ENCODE measurements around the gene NKAIN1. TPM values are rescaled to one million over a fixed set of nuclear protein-coding genes. Genes with fewer than 3 reads are reported as not detected.

Gene NKAIN1
- total and polyA plus RNA-seq, 2 of the 13 experiments (the other 11 are each of a cell fraction or from before 2014, with no cell fraction given): 0.29 to 0.40 TPM

DNA sequence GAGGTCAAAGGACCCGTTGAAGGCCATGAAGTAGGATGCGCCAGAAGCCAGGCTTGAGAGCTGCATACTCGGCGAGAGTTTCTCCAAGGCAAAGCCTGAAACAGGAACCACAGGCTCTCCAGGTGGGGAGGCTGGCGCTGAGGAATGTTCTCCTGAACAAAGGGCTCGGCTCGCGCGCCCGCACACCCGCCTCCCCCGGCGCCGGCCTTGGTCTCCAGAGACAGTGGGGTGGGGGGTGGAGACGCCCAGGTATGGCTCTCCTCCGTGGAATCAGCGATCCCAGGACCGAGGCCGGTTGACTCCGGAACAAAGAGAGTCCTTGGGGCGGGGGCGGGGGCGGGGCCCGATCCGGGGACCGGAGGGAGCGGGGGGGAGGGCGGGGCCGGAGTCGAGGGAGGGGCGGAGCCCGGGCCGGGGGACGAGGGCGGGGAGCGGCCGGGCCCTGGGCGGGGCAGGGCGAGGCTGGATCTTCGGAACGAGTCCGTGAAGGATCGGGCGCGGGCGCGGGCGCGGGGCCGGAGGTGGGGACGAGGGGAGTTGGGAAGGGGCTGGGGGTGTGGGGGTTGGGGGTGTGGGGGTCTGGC, 85.0 kb downstream of the NKAIN1 start (continued):
- TF ChIP-seq YY1 (IDR thresholded peaks at IDR 0.05; ENCODE audit: insufficient read depth, insufficient replicate concordance, low read depth, low read length) (peak; percentile 43), SALL1 (CRISPR knock-in tag; IDR thresholded peaks at IDR 0.05) (peak; percentile 66; the same call in 1 of the 2 replicates), KLF13 (CRISPR knock-in tag; IDR thresholded peaks at IDR 0.05) (no peak), HNF4A (CRISPR knock-in tag; IDR thresholded peaks at IDR 0.05) (peak; percentile 59; the same call in 1 of the 2 replicates), ELF1 (CRISPR knock-in tag; IDR thresholded peaks at IDR 0.05) (peak; percentile 16; the same call in 1 of the 2 replicates), GATAD2A (CRISPR knock-in tag; IDR thresholded peaks at IDR 0.05) (peak; percentile 59), ZEB1 (IDR thresholded peaks at IDR 0.05; ENCODE audit: insufficient replicate concordance, low read depth) (peak; percentile 73), PHF8 (CRISPR knock-in tag; IDR thresholded peaks at IDR 0.05) (peak; percentile 41; the same call in 1 of the 2 replicates), MED8 (CRISPR knock-in tag; IDR thresholded peaks at IDR 0.05; ENCODE audit: insufficient replicate concordance) (no peak), ZNF292 (CRISPR knock-in tag; IDR thresholded peaks at IDR 0.05; ENCODE audit: borderline replicate concordance, low read depth) (peak; percentile 42; the same call in 1 of the 2 replicates), ELF3 (CRISPR knock-in tag; IDR thresholded peaks at IDR 0.05) (peak; percentile 32; the same call in 1 of the 2 replicates), MTA1 (CRISPR knock-in tag; IDR thresholded peaks at IDR 0.05; ENCODE audit: borderline replicate concordance) (0 out of 2 replicates have a peak, but pooled peaks have one; percentile 34), ZNF232 (CRISPR knock-in tag; IDR thresholded peaks at IDR 0.05; ENCODE audit: borderline replicate concordance) (no peak)
- TF ChIP-seq, protein P1, sequence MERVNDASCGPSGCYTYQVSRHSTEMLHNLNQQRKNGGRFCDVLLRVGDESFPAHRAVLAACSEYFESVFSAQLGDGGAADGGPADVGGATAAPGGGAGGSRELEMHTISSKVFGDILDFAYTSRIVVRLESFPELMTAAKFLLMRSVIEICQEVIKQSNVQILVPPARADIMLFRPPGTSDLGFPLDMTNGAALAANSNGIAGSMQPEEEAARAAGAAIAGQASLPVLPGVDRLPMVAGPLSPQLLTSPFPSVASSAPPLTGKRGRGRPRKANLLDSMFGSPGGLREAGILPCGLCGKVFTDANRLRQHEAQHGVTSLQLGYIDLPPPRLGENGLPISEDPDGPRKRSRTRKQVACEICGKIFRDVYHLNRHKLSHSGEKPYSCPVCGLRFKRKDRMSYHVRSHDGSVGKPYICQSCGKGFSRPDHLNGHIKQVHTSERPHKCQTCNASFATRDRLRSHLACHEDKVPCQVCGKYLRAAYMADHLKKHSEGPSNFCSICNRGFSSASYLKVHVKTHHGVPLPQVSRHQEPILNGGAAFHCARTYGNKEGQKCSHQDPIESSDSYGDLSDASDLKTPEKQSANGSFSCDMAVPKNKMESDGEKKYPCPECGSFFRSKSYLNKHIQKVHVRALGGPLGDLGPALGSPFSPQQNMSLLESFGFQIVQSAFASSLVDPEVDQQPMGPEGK (CRISPR knock-in tag; IDR thresholded peaks at IDR 0.05): peak; percentile 45; the same call in 1 of the 2 replicates
- TF ChIP-seq, protein P2, sequence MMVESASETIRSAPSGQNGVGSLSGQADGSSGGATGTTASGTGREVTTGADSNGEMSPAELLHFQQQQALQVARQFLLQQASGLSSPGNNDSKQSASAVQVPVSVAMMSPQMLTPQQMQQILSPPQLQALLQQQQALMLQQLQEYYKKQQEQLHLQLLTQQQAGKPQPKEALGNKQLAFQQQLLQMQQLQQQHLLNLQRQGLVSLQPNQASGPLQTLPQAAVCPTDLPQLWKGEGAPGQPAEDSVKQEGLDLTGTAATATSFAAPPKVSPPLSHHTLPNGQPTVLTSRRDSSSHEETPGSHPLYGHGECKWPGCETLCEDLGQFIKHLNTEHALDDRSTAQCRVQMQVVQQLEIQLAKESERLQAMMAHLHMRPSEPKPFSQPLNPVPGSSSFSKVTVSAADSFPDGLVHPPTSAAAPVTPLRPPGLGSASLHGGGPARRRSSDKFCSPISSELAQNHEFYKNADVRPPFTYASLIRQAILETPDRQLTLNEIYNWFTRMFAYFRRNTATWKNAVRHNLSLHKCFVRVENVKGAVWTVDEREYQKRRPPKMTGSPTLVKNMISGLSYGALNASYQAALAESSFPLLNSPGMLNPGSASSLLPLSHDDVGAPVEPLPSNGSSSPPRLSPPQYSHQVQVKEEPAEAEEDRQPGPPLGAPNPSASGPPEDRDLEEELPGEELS (CRISPR knock-in tag; IDR thresholded peaks at IDR 0.05): 0 out of 2 replicates have a peak, but pooled peaks have one; percentile 19
- TF ChIP-seq, protein P3, sequence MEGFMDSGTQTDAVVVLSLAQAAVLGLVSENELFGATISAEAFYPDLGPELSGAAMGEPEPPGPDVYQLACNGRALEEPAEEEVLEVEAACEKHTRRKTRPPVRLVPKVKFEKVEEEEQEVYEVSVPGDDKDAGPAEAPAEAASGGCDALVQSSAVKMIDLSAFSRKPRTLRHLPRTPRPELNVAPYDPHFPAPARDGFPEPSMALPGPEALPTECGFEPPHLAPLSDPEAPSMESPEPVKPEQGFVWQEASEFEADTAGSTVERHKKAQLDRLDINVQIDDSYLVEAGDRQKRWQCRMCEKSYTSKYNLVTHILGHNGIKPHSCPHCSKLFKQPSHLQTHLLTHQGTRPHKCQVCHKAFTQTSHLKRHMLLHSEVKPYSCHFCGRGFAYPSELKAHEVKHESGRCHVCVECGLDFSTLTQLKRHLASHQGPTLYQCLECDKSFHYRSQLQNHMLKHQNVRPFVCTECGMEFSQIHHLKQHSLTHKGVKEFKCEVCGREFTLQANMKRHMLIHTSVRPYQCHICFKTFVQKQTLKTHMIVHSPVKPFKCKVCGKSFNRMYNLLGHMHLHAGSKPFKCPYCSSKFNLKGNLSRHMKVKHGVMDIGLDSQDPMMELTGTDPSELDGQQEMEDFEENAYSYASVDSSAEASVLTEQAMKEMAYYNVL (CRISPR knock-in tag; IDR thresholded peaks at IDR 0.05; ENCODE audit: borderline replicate concordance): 0 out of 2 replicates have a peak, but pooled peaks have one; percentile 37
- TF ChIP-seq, protein P4, sequence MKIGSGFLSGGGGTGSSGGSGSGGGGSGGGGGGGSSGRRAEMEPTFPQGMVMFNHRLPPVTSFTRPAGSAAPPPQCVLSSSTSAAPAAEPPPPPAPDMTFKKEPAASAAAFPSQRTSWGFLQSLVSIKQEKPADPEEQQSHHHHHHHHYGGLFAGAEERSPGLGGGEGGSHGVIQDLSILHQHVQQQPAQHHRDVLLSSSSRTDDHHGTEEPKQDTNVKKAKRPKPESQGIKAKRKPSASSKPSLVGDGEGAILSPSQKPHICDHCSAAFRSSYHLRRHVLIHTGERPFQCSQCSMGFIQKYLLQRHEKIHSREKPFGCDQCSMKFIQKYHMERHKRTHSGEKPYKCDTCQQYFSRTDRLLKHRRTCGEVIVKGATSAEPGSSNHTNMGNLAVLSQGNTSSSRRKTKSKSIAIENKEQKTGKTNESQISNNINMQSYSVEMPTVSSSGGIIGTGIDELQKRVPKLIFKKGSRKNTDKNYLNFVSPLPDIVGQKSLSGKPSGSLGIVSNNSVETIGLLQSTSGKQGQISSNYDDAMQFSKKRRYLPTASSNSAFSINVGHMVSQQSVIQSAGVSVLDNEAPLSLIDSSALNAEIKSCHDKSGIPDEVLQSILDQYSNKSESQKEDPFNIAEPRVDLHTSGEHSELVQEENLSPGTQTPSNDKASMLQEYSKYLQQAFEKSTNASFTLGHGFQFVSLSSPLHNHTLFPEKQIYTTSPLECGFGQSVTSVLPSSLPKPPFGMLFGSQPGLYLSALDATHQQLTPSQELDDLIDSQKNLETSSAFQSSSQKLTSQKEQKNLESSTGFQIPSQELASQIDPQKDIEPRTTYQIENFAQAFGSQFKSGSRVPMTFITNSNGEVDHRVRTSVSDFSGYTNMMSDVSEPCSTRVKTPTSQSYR (CRISPR knock-in tag; IDR thresholded peaks at IDR 0.05; ENCODE audit: borderline replicate concordance): peak; percentile 43; the same call in 1 of the 2 replicates
- TF ChIP-seq, protein P5, sequence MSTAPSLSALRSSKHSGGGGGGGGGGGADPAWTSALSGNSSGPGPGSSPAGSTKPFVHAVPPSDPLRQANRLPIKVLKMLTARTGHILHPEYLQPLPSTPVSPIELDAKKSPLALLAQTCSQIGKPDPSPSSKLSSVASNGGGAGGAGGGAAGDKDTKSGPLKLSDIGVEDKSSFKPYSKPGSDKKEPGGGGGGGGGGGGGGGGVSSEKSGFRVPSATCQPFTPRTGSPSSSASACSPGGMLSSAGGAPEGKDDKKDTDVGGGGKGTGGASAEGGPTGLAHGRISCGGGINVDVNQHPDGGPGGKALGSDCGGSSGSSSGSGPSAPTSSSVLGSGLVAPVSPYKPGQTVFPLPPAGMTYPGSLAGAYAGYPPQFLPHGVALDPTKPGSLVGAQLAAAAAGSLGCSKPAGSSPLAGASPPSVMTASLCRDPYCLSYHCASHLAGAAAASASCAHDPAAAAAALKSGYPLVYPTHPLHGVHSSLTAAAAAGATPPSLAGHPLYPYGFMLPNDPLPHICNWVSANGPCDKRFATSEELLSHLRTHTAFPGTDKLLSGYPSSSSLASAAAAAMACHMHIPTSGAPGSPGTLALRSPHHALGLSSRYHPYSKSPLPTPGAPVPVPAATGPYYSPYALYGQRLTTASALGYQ (CRISPR knock-in tag; IDR thresholded peaks at IDR 0.05): 0 out of 2 replicates have a peak, but pooled peaks have one; percentile 24

All from HepG2 (cell line).